H1 (cell line): ENCODE data around the gene GRK5. TPM values are rescaled to one million over a fixed set of nuclear protein-coding genes. Genes with fewer than 3 reads are reported as not detected.

ENCODE experiments used
- CTCF ChIA-PET: fragments of 300-600 bp; sonication (Branson Sonifier 250); formaldehyde crosslinking; loops from one replicate; lab custom pipeline; 2021; ENCODE audit not compliant: partially characterized antibody; lab: Charles Lee
- POLR2A ChIA-PET: fragments of 300-600 bp; sonication (Branson Sonifier 250); formaldehyde crosslinking; loops from one replicate; lab custom pipeline; 2021; ENCODE audit warnings: inconsistent platforms; ENCODE audit not compliant: partially characterized antibody; lab: Charles Lee
- DNase-seq, 2 experiments: peaks; one replicate each; pipeline versions ENCODE4 v3.0.0 to v3.0.0-alpha.2; 2010 to 2022; ENCODE audit warnings: low spot score in 2 of 2, low read depth in 1 of 2, mixed read lengths in 1 of 2
- FAIRE-seq: peaks from 2 replicates; lab custom pipeline; 2011; peaks lifted over from hg19 to GRCh38; lab: Jason Lieb, UNC
- H2AFZ ChIP-seq: 2 replicates; pipeline ENCODE4 v1.8.1; 2012; ENCODE audit warnings: low read length, inconsistent platforms
- H2AK5ac ChIP-seq: 2 replicates; pipeline ENCODE4 v1.6.1; 2013; ENCODE audit warnings: low read depth, low read length
- H2BK120ac ChIP-seq: replicated peaks from 2 replicates; pipeline ENCODE3; 2013; ENCODE audit warnings: low read depth, low read length, inconsistent platforms
- H2BK12ac ChIP-seq: 2 replicates; pipeline ENCODE4 v1.6.1; 2013; ENCODE audit warnings: low read depth, low read length
- H2BK15ac ChIP-seq: 2 replicates; pipeline ENCODE4 v1.6.1; 2013; ENCODE audit warnings: low read length
- H2BK20ac ChIP-seq: 2 replicates; pipeline ENCODE4 v1.6.1; 2013; ENCODE audit warnings: low read length
- H2BK5ac ChIP-seq: 2 replicates; pipeline ENCODE4 v1.6.1; 2013; ENCODE audit warnings: low read depth, low read length
- H3K14ac ChIP-seq: 2 replicates; pipeline ENCODE4 v1.6.1; 2013; ENCODE audit warnings: inconsistent platforms; ENCODE audit not compliant: insufficient read length
- H3K18ac ChIP-seq: 2 replicates; pipeline ENCODE4 v1.6.1; 2013; ENCODE audit warnings: low read length; ENCODE audit errors: extremely low read depth
- H3K23ac ChIP-seq: 2 replicates; pipeline ENCODE4 v1.6.1; 2013; ENCODE audit warnings: inconsistent platforms; ENCODE audit not compliant: insufficient read length
- H3K23me2 ChIP-seq: 2 replicates; pipeline ENCODE4 v1.6.1; 2013; ENCODE audit warnings: low read depth, low read length
- H3K27ac ChIP-seq: 2 replicates; pipeline ENCODE4 v1.6.1; 2011; ENCODE audit warnings: low read depth, low read length, inconsistent platforms
- H3K27me3 ChIP-seq, 4 experiments: replicated peaks in 1 of 4; 1 replicate in 1 of 4; 2 replicates in 3 of 4; pipeline versions ENCODE4 v1.6.1 to v1.8.1; 2011 to 2013; ENCODE audit warnings: low read length in 3 of 4, mild to moderate bottlenecking in 3 of 4, inconsistent platforms in 2 of 4, mixed read lengths in 2 of 4, moderate library complexity in 1 of 4; ENCODE audit not compliant: control insufficient read depth in 3 of 4, insufficient read depth in 3 of 4; ENCODE audit errors: extremely low read depth in 1 of 4
- H3K36me3 ChIP-seq, 4 experiments: 2 replicates each; pipeline versions ENCODE4 v1.6.1 to v1.8.1; 2011 to 2013; ENCODE audit warnings: mild to moderate bottlenecking in 4 of 4, low read length in 3 of 4, moderate library complexity in 2 of 4, control low read depth in 1 of 4, inconsistent platforms in 1 of 4; ENCODE audit not compliant: insufficient read depth in 4 of 4, control insufficient read depth in 2 of 4
- H3K4ac ChIP-seq: replicated peaks from 2 replicates; pipeline ENCODE3; 2013; ENCODE audit warnings: low read length, low read depth, mixed read lengths, inconsistent platforms; ENCODE audit not compliant: insufficient read length
- H3K4me1 ChIP-seq, 4 experiments: replicated peaks in 1 of 4; 1 replicate in 1 of 4; 2 replicates in 3 of 4; pipeline versions ENCODE4 v1.6.1 to v1.8.1; 2011 to 2013; ENCODE audit warnings: low read length in 3 of 4, inconsistent platforms in 2 of 4, mixed read lengths in 1 of 4; ENCODE audit not compliant: insufficient read depth in 4 of 4, control insufficient read depth in 3 of 4
- H3K4me2 ChIP-seq, 2 experiments: 2 replicates each; pipeline versions ENCODE4 v1.6.1 to v1.8.1; 2011 to 2013; ENCODE audit warnings: low read depth in 2 of 2, low read length in 2 of 2, control low read depth in 1 of 2, inconsistent platforms in 1 of 2, mild to moderate bottlenecking in 1 of 2; ENCODE audit not compliant: insufficient read depth in 1 of 2
- H3K4me3 ChIP-seq, 4 experiments: fragments of 200-600, 300-600 bp in 1 of 4; sonication (generic), shearing (Covaris generic), sonication (Bioruptor Twin) in 1 of 4; 2 replicates each; pipeline versions ENCODE4 v1.5.1 to v1.8.1; 2011 to 2016; ENCODE audit warnings: low read length in 4 of 4, low read depth in 3 of 4, control low read depth in 2 of 4, inconsistent platforms in 2 of 4, mild to moderate bottlenecking in 2 of 4, mixed read lengths in 1 of 4, moderate library complexity in 1 of 4; ENCODE audit not compliant: insufficient read depth in 2 of 4; ENCODE audit errors: extremely low read depth in 1 of 4
- H3K56ac ChIP-seq: replicated peaks from 2 replicates; pipeline ENCODE3; 2013; ENCODE audit warnings: low read depth, mild to moderate bottlenecking, mixed read lengths, low read length, inconsistent platforms; ENCODE audit not compliant: insufficient read length
- H3K79me1 ChIP-seq: 2 replicates; pipeline ENCODE4 v1.6.1; 2013; ENCODE audit warnings: low read depth, low read length, control low read depth
- H3K79me2 ChIP-seq, 2 experiments: 2 replicates each; pipeline versions ENCODE4 v1.6.1 to v1.8.1; 2012 to 2013; ENCODE audit warnings: low read length in 2 of 2, mild to moderate bottlenecking in 2 of 2, inconsistent platforms in 1 of 2; ENCODE audit not compliant: insufficient read depth in 2 of 2, control insufficient read depth in 1 of 2
- H3K9ac ChIP-seq, 4 experiments: replicated peaks in 1 of 4; 1 replicate in 1 of 4; 2 replicates in 3 of 4; pipeline versions ENCODE4 v1.6.1 to v1.8.1; 2011 to 2013; ENCODE audit warnings: low read depth in 3 of 4, low read length in 3 of 4, control low read depth in 2 of 4, mild to moderate bottlenecking in 2 of 4, moderate library complexity in 2 of 4, inconsistent platforms in 1 of 4; ENCODE audit errors: extremely low read depth in 1 of 4
- H3K9me3 ChIP-seq, 2 experiments: 2 replicates each; pipeline versions ENCODE4 v1.6.1 to v1.8.1; 2012 to 2013; ENCODE audit warnings: mild to moderate bottlenecking in 2 of 2, moderate library complexity in 2 of 2, control low read depth in 1 of 2, inconsistent platforms in 1 of 2, low read depth in 1 of 2, low read length in 1 of 2, mixed read lengths in 1 of 2; ENCODE audit not compliant: insufficient read depth in 2 of 2
- H4K20me1 ChIP-seq, 2 experiments: replicated peaks in 1 of 2; 2 replicates each; pipeline versions ENCODE3 to v1.8.1; 2011 to 2013; ENCODE audit warnings: inconsistent platforms in 2 of 2, low read length in 2 of 2, mild to moderate bottlenecking in 1 of 2; ENCODE audit not compliant: insufficient read depth in 2 of 2, control insufficient read depth in 1 of 2
- H4K5ac ChIP-seq: 2 replicates; pipeline ENCODE4 v1.6.1; 2013; ENCODE audit warnings: low read length, low read depth, mixed read lengths, inconsistent platforms; ENCODE audit not compliant: insufficient read length
- H4K8ac ChIP-seq: 2 replicates; pipeline ENCODE4 v1.8.0; 2013; ENCODE audit warnings: mild to moderate bottlenecking, moderate library complexity, low read length, inconsistent platforms; ENCODE audit not compliant: insufficient read depth; ENCODE audit errors: extremely low read depth
- H4K91ac ChIP-seq: replicated peaks from 2 replicates; pipeline ENCODE3; 2013; ENCODE audit warnings: low read length, mixed read lengths, inconsistent platforms; ENCODE audit not compliant: insufficient read length
- GTF2F1 ChIP-seq: IDR thresholded peaks from 2 replicates; pipeline ENCODE4 v1.6.1; 2012; ENCODE audit warnings: low read depth, low read length, improper control_type of control experiment, borderline replicate concordance
- JUN ChIP-seq: IDR thresholded peaks from 2 replicates; pipeline ENCODE4 v1.6.1; 2011; ENCODE audit warnings: low read depth, mild to moderate bottlenecking, improper control_type of control experiment, low read length
- JUND ChIP-seq: IDR thresholded peaks from 2 replicates; pipeline ENCODE4 v1.6.1; 2011; ENCODE audit warnings: mild to moderate bottlenecking, improper control_type of control experiment, low read length
- WGBS, 2 experiments: shearing (Covaris generic) in 1 of 2; methylation state at CpG; one replicate each; pipeline versions ENCODE4 v1.1.6 to v1.1.7; 2013 to 2015; ENCODE audit warnings: low lambda C conversion rate in 2 of 2, mixed read lengths in 2 of 2, inconsistent platforms in 1 of 2, low coverage in 1 of 2, missing lambda C conversion rate in 1 of 2; ENCODE audit not compliant: insufficient replicate concordance in 2 of 2, insufficient coverage in 1 of 2, insufficient read length in 1 of 2; ENCODE audit errors: extremely low coverage in 1 of 2, missing lambda C conversion rate in 1 of 2; 5-methylcytosine and 5-hydroxymethylcytosine counted together
- polyA plus RNA-seq, 7 experiments: library from polyadenylated mRNA; depleted of rRNA in 3 of 7; stranded (reverse) in 5 of 7; unstranded in 2 of 7; fragments of >200 nt in 5 of 7; fragments of 200-250 nt in 2 of 7; gene quantifications; 1 replicate in 5 of 7; 2 replicates in 1 of 7; 4 replicates in 1 of 7; pipeline versions ENCODE4 v1.2.1 to v1.2.3, GENCODE V29; 2011 to 2013; ENCODE audit warnings: missing spikeins in 2 of 7, mixed read lengths in 2 of 7
- total RNA-seq: library from RNA; stranded (reverse); fragmentation: NEBNext Ultra II Directional; extraction: Animal tissue kit (Norgen Biotek cat#: 25700); gene quantifications from 2 replicates; pipeline ENCODE4 v1.2.1, GENCODE V29; 2021

Gene GRK5
- total and polyA plus RNA-seq, 2 of the 8 experiments (the other 6 are each of a cell fraction or from before 2014, with no cell fraction given) = 0.54 to 2.5 TPM

- TF ChIP-seq JUN (peak; percentile 65; the same call in 1 of the 2 replicates), JUND (peak; percentile 90; the same call in 1 of the 2 replicates), GTF2F1 (no peak)
- Histone ChIP-seq H2BK15ac (peak overlapping the region; percentile 36; the same call in 1 of the 2 replicates), H3K4ac (no peak overlapping the region), H2AK5ac (no peak overlapping the region; the same call in 1 of the 2 replicates), H3K79me2 (no peaks in the 10 kb centered on the region), H3K27me3 (no peaks in the 10 kb centered on the region), H3K9me3 (no peaks in the 10 kb centered on the region), H3K27ac (no peak overlapping the region), H3K79me1 (no peaks in the 10 kb centered on the region), H3K4me3 (no peak overlapping the region; a peak in 1 of 8 replicates), H4K8ac (peak overlapping the region; percentile 3; the same call in 1 of the 2 replicates), H3K56ac (no peak overlapping the region), H3K4me2 (peak overlapping the region in 1 of 2 experiments; percentile 28; a peak in 1 of 4 replicates), H3K9ac (no peak overlapping the region), H2BK20ac (peak overlapping the region; percentile 56; the same call in 1 of the 2 replicates), H3K23me2 (peaks cover 6% of the 10 kb centered on the region; the same call in 1 of the 2 replicates), H2AFZ (no peak overlapping the region), H3K23ac (no peak overlapping the region), H2BK12ac (peak overlapping the region; percentile 98; the same call in 1 of the 2 replicates), H4K91ac (no peak overlapping the region), H4K5ac (no peak overlapping the region), H2BK120ac (no peak overlapping the region), H3K14ac (no peak overlapping the region), H4K20me1 (peaks cover 0 to 5% of the 10 kb centered on the region in 2 experiments), H2BK5ac (peak overlapping the region; percentile 32; the same call in 1 of the 2 replicates), H3K4me1 (peaks cover 12 to 33% (median 23%) of the 10 kb centered on the region in 4 experiments), H3K18ac (peak overlapping the region; percentile 51), H3K36me3 (no peaks in the 10 kb centered on the region)
- ChIA-PET POLR2A (interaction anchor here (0.9 to 1.2 kb wide), 2 partner anchors 8 to 13 kb away, joined by 3 read pairs; no protein-coding TSS in a partner anchor), CTCF (interaction anchor here (1.0 to 1.7 kb wide), 4 partner anchors 10 to 130 kb away, joined by 3 to 5 read pairs (median 3); no protein-coding TSS in a partner anchor)
- DNase-seq (no peak), FAIRE-seq (no peak)
- 67% methylated on average over 13 of the region's 16 CpGs; no CpG with 5 or more reads in 1 of the 2 experiments for WGBS, 2 experiments
These were observed 108.0 kb downstream of the GRK5 start for GRCh38 chr10:119315128-119316001.
